ENCODE data around the gene MAB21L3.

MAB21L3 gene

GRCh38 chr1:116113615-116114014, 2.4 kb downstream of the MAB21L3 start:
- Histone ChIP-seq H3K36me3 (ENCODE audit: insufficient read depth, low read length) (peaks cover 7% of the 10 kb centered on the region; the same call in 1 of the 2 replicates), H3K27ac (no peak overlapping the region), H3K9me3 (ENCODE audit: low read depth, low read length) (no peaks in the 10 kb centered on the region), H3K9ac (ENCODE audit: insufficient read length) (no peak overlapping the region), H3K4me3 (no peak overlapping the region)
- DNase-seq (ENCODE audit: low read depth, low spot score), result no peak
- TF ChIP-seq FOXP2 (optimal IDR thresholded peaks at IDR 0.05; ENCODE audit: control extremely low read depth, extremely low read length, insufficient read depth), result no peak
- no peak for TF ChIP-seq POLR2AphosphoS5 (IDR thresholded peaks at IDR 0.05; ENCODE audit: borderline replicate concordance, low read depth, low read length)
- no peak for TF ChIP-seq EZH2 (IDR thresholded peaks at IDR 0.05)

- no peaks in the 10 kb centered on the region for H3K9me3 ChIP-seq (ENCODE audit: low read depth, low read length)
- no peak overlapping the region for H3K9ac ChIP-seq (ENCODE audit: insufficient read length)
- no peak for DNase-seq (ENCODE audit: low read depth, low spot score)
- H3K4me3 ChIP-seq, result no peak overlapping the region
- TF ChIP-seq EZH2 (IDR thresholded peaks at IDR 0.05) (no peak), FOXP2 (optimal IDR thresholded peaks at IDR 0.05; ENCODE audit: control extremely low read depth, extremely low read length, insufficient read depth) (no peak)
- peak overlapping the region; percentile 28; the same call in 1 of the 2 replicates for H3K27ac ChIP-seq
- H3K36me3 ChIP-seq (ENCODE audit: insufficient read depth, low read length), result peaks cover 10% of the 10 kb centered on the region; the same call in 1 of the 2 replicates
These were observed 4.6 kb downstream of the MAB21L3 start for GRCh38 chr1:116115476-116116439.

DNA sequence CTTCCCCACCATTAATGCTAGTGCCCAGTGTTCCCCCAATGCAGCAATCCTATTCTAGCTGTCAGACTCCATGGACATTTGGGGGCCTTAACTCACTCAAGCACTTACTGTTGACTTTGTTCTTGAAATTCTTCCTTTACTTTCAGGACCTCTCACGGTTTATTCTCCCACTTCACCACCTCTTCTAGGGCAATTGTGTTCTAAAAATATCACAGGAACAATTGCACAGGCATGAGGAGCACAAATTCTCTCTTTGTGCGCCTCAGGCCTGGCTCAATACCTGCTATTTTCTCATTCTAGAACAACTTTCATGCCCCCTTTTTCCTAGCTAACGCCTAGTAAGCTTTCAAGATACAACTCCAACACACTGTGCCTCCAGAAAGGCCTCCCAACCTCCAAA, 7.3 kb downstream of the MAB21L3 start:
- Histone ChIP-seq H3K27ac (no peak overlapping the region), H3K9ac (ENCODE audit: insufficient read length) (no peak overlapping the region), H3K9me3 (ENCODE audit: low read depth, low read length) (no peaks in the 10 kb centered on the region), H3K36me3 (ENCODE audit: insufficient read depth, low read length) (peaks cover 34% of the 10 kb centered on the region), H3K4me3 (no peak overlapping the region)
- DNase-seq (ENCODE audit: low read depth, low spot score), result no peak
- TF ChIP-seq FOXP2 (optimal IDR thresholded peaks at IDR 0.05; ENCODE audit: control extremely low read depth, extremely low read length, insufficient read depth) (no peak), POLR2AphosphoS5 (IDR thresholded peaks at IDR 0.05; ENCODE audit: borderline replicate concordance, low read depth, low read length) (no peak), EZH2 (IDR thresholded peaks at IDR 0.05) (no peak)

GRCh38 chr1:116119876-116120275, 8.7 kb downstream of the MAB21L3 start:
- TF ChIP-seq EZH2 (IDR thresholded peaks at IDR 0.05) (no peak), POLR2AphosphoS5 (IDR thresholded peaks at IDR 0.05; ENCODE audit: borderline replicate concordance, low read depth, low read length) (no peak), FOXP2 (optimal IDR thresholded peaks at IDR 0.05; ENCODE audit: control extremely low read depth, extremely low read length, insufficient read depth) (no peak)
- DNase-seq (ENCODE audit: low read depth, low spot score), result no peak
- H3K4me3 ChIP-seq, result no peak overlapping the region
- H3K27ac ChIP-seq, result no peak overlapping the region
- H3K9me3 ChIP-seq (ENCODE audit: low read depth, low read length), result no peaks in the 10 kb centered on the region
- H3K36me3 ChIP-seq (ENCODE audit: insufficient read depth, low read length), result peaks cover 46% of the 10 kb centered on the region
- no peak overlapping the region for H3K9ac ChIP-seq (ENCODE audit: insufficient read length)

DNA sequence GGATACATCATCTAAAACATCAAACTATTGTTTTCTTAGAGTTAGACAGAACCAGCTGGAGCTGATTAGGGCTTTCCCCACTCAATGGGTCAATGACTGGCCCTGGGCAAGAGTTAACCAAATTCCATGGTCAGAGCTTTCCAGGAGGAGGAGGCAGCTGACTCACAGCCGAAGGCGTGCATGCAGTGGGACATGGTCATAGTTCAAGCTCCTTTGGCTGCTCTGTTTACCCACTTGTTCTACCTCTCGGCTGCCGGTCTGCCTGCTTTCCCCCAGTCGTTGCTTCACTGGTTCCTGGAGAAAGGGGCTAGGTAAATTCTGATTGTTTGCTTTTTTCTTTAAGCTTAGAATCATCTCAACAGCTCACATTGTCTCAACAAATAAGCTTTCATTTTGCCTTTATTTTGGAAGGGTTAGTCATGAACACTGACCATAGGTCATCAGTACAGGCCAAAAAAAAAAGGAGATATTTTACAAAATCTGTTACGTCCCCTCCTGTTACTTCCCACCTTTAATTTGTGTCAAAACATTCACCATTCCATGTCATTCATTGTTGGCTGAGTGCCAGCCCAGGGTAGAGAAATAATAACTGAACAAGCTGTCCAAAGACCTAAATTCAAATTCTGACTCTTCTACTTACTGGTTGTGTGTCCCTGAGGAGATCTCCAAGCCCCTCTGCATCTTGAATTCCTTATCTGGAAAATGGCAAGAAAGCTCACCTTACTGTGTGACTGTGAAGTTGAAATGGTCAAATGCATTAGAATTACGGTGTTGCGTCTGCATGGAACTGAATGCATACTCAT, 12.0 kb downstream of the MAB21L3 start:
- Histone ChIP-seq H3K9ac (ENCODE audit: insufficient read length) (no peak overlapping the region), H3K36me3 (ENCODE audit: insufficient read depth, low read length) (peaks cover 53% of the 10 kb centered on the region), H3K9me3 (ENCODE audit: low read depth, low read length) (no peaks in the 10 kb centered on the region), H3K27ac (no peak overlapping the region), H3K4me3 (no peak overlapping the region)
- DNase-seq (ENCODE audit: low read depth, low spot score), result no peak
- TF ChIP-seq EZH2 (IDR thresholded peaks at IDR 0.05) (no peak), FOXP2 (optimal IDR thresholded peaks at IDR 0.05; ENCODE audit: control extremely low read depth, extremely low read length, insufficient read depth) (no peak), POLR2AphosphoS5 (IDR thresholded peaks at IDR 0.05; ENCODE audit: borderline replicate concordance, low read depth, low read length) (no peak)

- Histone ChIP-seq H3K9me3 (ENCODE audit: low read depth, low read length) (no peaks in the 10 kb centered on the region), H3K4me3 (no peak overlapping the region), H3K9ac (ENCODE audit: insufficient read length) (no peak overlapping the region), H3K27ac (no peak overlapping the region), H3K36me3 (ENCODE audit: insufficient read depth, low read length) (peaks cover 61% of the 10 kb centered on the region)
- TF ChIP-seq EZH2 (IDR thresholded peaks at IDR 0.05) (no peak), FOXP2 (optimal IDR thresholded peaks at IDR 0.05; ENCODE audit: control extremely low read depth, extremely low read length, insufficient read depth) (no peak), POLR2AphosphoS5 (IDR thresholded peaks at IDR 0.05; ENCODE audit: borderline replicate concordance, low read depth, low read length) (no peak)
- DNase-seq (ENCODE audit: low read depth, low spot score), result no peak
These were observed 12.8 kb downstream of the MAB21L3 start for GRCh38 chr1:116123837-116124533.

DNA sequence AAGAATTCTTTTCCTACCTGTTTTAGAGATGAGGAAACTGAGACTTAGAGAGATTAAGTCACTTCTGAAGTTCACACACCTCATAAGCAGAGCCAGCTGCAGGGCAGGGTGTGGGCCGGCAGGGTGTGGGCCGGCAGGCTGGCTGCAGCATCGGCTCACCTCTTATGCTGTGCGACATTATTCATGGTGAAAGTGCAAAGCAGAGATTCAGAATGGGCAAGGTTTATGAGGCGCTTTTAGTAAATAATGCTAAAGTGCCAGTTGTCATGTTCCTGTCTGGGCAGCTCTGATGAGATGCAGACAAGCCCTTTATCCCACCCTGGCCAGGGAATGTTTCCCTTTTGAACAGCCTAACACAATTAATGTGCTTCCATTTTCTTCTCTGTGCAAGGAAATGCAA, 14.6 kb downstream of the MAB21L3 start:
- no peak for DNase-seq (ENCODE audit: low read depth, low spot score)
- H3K27ac ChIP-seq, result 0 out of 2 replicates have a peak overlapping the region, but pooled peaks have one; percentile 6
- no peaks in the 10 kb centered on the region for H3K9me3 ChIP-seq (ENCODE audit: low read depth, low read length)
- H3K4me3 ChIP-seq, result no peak overlapping the region
- no peak overlapping the region for H3K9ac ChIP-seq (ENCODE audit: insufficient read length)
- H3K36me3 ChIP-seq (ENCODE audit: insufficient read depth, low read length), result peaks cover 72% of the 10 kb centered on the region
- TF ChIP-seq EZH2 (IDR thresholded peaks at IDR 0.05) (no peak), POLR2AphosphoS5 (IDR thresholded peaks at IDR 0.05; ENCODE audit: borderline replicate concordance, low read depth, low read length) (no peak), FOXP2 (optimal IDR thresholded peaks at IDR 0.05; ENCODE audit: control extremely low read depth, extremely low read length, insufficient read depth) (no peak)
